Motor neuron (in vitro differentiated cells): ENCODE data around the gene KLRF2. TPM values are rescaled to one million over a fixed set of nuclear protein-coding genes. Genes with fewer than 3 reads are reported as not detected.
A peak's percentile ranks its signal among the peaks of the same experiment; 100 is the strongest.
"Not testable (repeated sequence)": the region's sequence is repeated elsewhere in the genome, so short reads cannot be mapped to it uniquely, and the experiment has no call there.

Experiments used
- ATAC-seq, 8 experiments: fragments of 200-7000 bp; cut with Tn5 transposase; replicated peaks in 6 of 8; 2 replicates each; pipeline ENCODE4 v1.8.0; 2021; ENCODE audit warnings: mild to moderate bottlenecking in 8 of 8, moderate library complexity in 8 of 8
- H3K27ac ChIP-seq, 2 donors: fragments of 250-450 bp; sonication (Bioruptor Pico); 2 replicates each; pipeline ENCODE4 v1.9.0; 2021; ENCODE audit warnings: antibody characterized with exemption in 2 of 2, mild to moderate bottlenecking in 2 of 2, moderate library complexity in 1 of 2
- H3K4me1 ChIP-seq, 2 donors: fragments of 250-450 bp; sonication (Bioruptor Pico); replicated peaks in 1 of 2; 2 replicates each; pipeline ENCODE4 v1.6.1; 2021; ENCODE audit warnings: antibody characterized with exemption in 2 of 2, mild to moderate bottlenecking in 2 of 2, moderate library complexity in 1 of 2
- H3K4me3 ChIP-seq, 5 donors: fragments of 250-450 bp; sonication (Bioruptor Pico); 2 replicates each; pipeline ENCODE4 v1.9.0; 2021; ENCODE audit warnings: antibody characterized with exemption in 5 of 5, mild to moderate bottlenecking in 5 of 5, moderate library complexity in 4 of 5
- WGBS, 10 experiments: fragments of 450-650 bp; shearing (Covaris generic); methylation state at CpG; one replicate each; pipeline ENCODE4 v1.0.0; 2022; 5-methylcytosine and 5-hydroxymethylcytosine counted together
- in situ Hi-C, 9 experiments: fragments of 400-800 bp; cut with MboI; loops; one replicate each; pipeline ENCODE4 v1.15.0; 2021; ENCODE audit warnings: low sequenced_read_pairs in 9 of 9, low pct_unique_long_range_greater_than_20kb in 2 of 9; ENCODE audit not compliant: unreplicated experiment in 9 of 9
- total RNA-seq, 8 experiments: library from RNA; unstranded; fragments of 300-600 nt; gene quantifications; 2 replicates each; pipeline versions ENCODE4 v1.2.3 to v1.2.4, GENCODE V29; 2022

KLRF2 gene
- total RNA-seq, 8 experiments from 2014 or later = not detected

DNA sequence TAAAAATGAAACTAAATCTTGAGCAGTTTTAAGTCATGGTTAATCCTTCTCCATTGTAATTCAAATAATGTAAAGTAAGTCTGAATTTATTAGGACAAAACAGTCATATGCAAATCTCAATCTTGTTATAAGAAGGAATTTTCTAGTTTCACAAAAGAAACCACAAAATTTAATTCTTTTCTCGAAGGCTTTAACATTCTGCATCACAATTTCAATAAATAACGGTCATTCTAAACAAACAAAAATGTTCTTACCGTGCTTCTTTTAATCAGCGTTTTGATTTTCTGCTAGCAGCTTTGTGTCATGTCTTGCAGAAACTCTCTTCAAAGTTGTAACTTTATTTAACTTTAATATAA is 12.4 kb upstream of the KLRF2 start:
- peaks cover 0 to 2% of the 10 kb centered on the region in 2 donors for H3K4me1 ChIP-seq
- H3K4me3 ChIP-seq = no peak overlapping the region
- no peak overlapping the region for H3K27ac ChIP-seq
- ATAC-seq = no peak
- WGBS, 10 experiments = 0 to 92% (median 71%) methylated on average over 3 to 4 of the region's 4 CpGs; no CpG with 5 or more reads in 1 of the 10 experiments
- in situ Hi-C loops = loop anchor here in 1 of 9 experiments (10.0 kb wide), 1 partner anchor 54 kb away; no protein-coding TSS in a partner anchor

GRCh38 chr12:9869307-9870161 is 11.8 kb upstream of the KLRF2 start, which contains the start of gene CLEC2B:
TSS of gene CLEC2B (minus strand) at chr12:9869354.
- in situ Hi-C loops = loop anchor here in 1 of 9 experiments (10.0 kb wide), 1 partner anchor 55 kb away; no protein-coding TSS in a partner anchor
- Histone ChIP-seq H3K4me1 (peaks cover 0 to 2% of the 10 kb centered on the region in 2 donors), H3K27ac (no peak within 1 kb of the TSS), H3K4me3 (no peak within 1 kb of the TSS)
- ATAC-seq = peak in 3 of 8 experiments; percentile 65 to 86 (median 84)
- 0 to 91% (median 71%) methylated on average over 4 to 10 of the region's 11 CpGs for WGBS, 10 experiments

DNA sequence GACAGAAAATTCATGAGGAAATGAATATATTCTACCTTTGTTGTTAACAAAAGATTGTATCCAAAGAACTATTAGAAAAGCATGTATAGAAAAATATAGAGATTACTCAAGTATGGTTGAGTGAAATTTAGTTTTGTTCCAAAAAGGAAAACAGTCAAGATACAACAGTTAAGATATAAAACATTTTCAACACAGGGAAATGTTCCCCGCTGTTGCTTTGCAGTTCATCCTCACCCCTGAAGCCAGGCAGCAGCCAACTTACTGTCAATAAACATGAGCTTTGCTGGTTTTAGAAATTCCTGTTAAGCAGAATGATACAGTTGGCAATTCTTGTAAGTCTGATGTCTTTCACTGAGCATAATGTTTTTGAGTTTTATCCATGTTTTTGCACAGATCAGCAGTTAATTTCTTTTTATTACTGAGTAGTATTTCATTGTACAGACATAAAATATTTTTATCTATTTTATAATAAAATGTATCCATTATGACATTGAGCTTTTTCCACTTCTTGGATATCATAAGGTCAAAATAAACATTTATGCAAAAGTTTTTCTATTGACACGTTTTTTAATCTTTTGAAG is 10.9 kb upstream of the KLRF2 start:
- peaks cover 0 to 2% of the 10 kb centered on the region in 2 donors for H3K4me1 ChIP-seq
- in situ Hi-C loops = no loop called here
- no peak overlapping the region for H3K4me3 ChIP-seq
- WGBS, 10 experiments = 23 to 100% (median 82%) methylated on average over 1 to 2 of the region's 2 CpGs
- ATAC-seq = peak in 1 of 8 experiments; percentile 25
- no peak overlapping the region for H3K27ac ChIP-seq

GRCh38 chr12:9872162-9872561 is 9.1 kb upstream of the KLRF2 start:
- in situ Hi-C loops = no loop called here
- Histone ChIP-seq H3K4me1 (peaks cover 0 to 2% of the 10 kb centered on the region in 2 donors), H3K4me3 (no peak overlapping the region), H3K27ac (no peak overlapping the region)
- WGBS, 10 experiments = 58 to 100% (median 86%) methylated on average over 1 to 3 of the region's 3 CpGs; no CpG with 5 or more reads in 1 of the 10 experiments
- ATAC-seq = no peak

DNA sequence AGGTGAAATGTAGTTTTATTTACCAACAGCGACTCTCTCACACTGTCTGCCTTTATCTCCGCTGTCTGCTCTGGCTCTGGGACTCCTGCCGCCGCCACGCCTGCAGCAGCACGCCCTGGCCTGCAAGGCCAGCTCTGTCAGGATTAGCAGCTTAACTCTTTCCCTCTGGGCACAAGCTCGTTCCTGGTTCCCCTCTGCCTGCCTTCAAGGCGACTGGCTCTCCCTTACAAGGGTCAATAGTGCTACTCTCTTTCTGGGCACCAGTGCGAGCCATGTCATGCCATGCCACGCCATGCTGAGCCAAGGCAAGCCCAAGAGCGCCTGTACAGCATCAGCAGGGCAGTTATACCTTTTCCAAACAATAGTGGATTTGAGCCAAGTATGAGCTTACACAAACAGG is 8.5 kb upstream of the KLRF2 start:
- 60 to 100% (median 91%) methylated on average over 1 to 10 of the region's 11 CpGs; no CpG with 5 or more reads in 2 of the 10 experiments for WGBS, 10 experiments
- Histone ChIP-seq H3K27ac (no peak overlapping the region), H3K4me1 (peaks cover 0 to 2% of the 10 kb centered on the region in 2 donors), H3K4me3 (no peak overlapping the region)
- in situ Hi-C loops = no loop called here
- no peak for ATAC-seq

- H3K27ac ChIP-seq, ATAC-seq, H3K4me1 ChIP-seq, in situ Hi-C loops, H3K4me3 ChIP-seq: not testable (repeated sequence)
- 100% methylated on average over 2 of the region's 26 CpGs; no CpG with 5 or more reads in 9 of the 10 experiments for WGBS, 10 experiments
These were observed 5.2 kb upstream of the KLRF2 start for GRCh38 chr12:9876120-9876519.

DNA sequence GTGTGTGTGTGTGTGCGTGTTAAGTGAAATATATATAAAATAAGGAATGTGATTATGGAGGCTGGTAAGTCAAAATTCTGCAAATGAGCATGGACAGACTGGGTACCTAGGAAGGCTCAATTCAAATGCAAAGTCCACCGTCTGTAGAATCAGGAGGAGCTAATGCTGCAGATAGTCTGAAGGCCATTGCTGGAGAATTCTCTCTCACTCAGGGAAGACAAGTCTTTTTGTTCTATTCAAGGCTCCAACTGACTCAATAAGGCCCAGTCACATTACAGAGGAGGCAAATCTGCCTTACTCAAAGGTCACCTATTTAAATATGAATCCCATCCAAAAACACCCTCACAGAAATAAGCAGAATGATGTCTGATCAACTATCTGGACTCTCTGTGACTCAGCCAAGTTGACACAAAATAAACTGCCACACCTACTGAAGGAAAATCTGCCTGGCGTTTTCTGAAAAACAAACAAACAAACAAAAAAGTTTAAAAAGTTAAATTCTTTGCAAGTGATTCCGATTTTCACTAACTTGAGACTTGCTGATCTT is 684 bp upstream of the KLRF2 start:
- Histone ChIP-seq H3K27ac (no peak overlapping the region), H3K4me1 (peaks cover 0 to 3% of the 10 kb centered on the region in 2 donors), H3K4me3 (no peak overlapping the region)
- WGBS, 10 experiments = 41 to 87% (median 67%) methylated on average over 3 to 4 of the region's 4 CpGs; no CpG with 5 or more reads in 2 of the 10 experiments
- in situ Hi-C loops = no loop called here
- peak in 3 of 8 experiments; percentile 9 to 61 (median 40) for ATAC-seq

- H3K27ac ChIP-seq = no peak overlapping the region
- in situ Hi-C loops = no loop called here
- peaks cover 0 to 3% of the 10 kb centered on the region in 2 donors for H3K4me1 ChIP-seq
- WGBS, 10 experiments = 88 to 100% (median 92%) methylated on average over 1 to 5 of the region's 5 CpGs
- ATAC-seq = no peak
- H3K4me3 ChIP-seq = no peak overlapping the region
These were observed 699 bp downstream of the KLRF2 start for GRCh38 chr12:9881988-9882387.

DNA sequence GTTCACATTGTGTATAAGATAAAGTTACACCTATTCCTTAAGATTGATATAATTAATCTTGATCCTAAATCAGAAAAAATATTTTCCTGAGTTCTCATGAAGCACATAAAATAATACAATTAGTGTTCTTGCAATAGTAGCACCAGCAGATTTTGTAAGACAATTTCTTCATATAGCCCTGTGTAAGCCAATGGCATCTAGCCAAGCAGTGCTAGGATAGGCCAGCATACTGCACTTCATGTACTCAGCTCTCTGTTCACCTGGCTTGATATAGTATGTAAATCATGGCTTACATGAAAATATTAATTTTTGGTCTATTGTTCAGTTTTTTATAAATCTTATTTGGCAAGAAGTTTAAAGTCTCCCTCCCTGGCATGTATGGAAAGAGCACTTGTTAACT is 1.9 kb downstream of the KLRF2 start:
- no peak overlapping the region for H3K27ac ChIP-seq
- H3K4me1 ChIP-seq = peaks cover 0 to 3% of the 10 kb centered on the region in 2 donors
- no peak for ATAC-seq
- in situ Hi-C loops = no loop called here
- no peak overlapping the region for H3K4me3 ChIP-seq

DNA sequence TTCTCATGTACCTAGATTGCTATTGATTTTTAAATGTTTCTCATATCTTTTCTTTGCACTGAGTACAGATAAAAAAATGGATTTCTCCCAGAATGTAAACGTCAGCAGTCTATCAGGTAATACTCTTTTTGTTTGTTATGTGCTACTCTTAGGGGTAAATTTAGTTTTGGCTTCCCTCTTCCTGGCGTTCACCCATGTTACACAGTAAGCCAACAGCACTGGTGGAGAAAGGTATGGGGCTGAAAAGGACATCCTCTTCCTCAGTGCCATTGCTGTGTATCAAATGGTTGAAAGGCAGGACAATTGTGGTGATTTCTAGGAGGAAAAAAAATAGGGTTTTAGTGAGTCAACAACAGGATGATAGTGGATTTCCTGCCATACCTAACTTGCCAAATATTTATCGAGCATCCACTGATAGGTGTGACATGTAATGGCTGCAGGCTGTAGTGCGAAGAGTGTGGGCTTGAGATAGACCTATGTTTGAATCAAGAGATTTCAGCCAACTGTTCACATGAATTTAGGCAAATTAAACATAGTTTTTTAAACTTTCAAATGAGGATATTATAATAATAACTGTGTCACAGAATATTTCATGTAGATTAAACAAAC is 7.5 kb downstream of the KLRF2 start:
- in situ Hi-C loops = no loop called here
- no peak overlapping the region for H3K4me3 ChIP-seq
- no peak for ATAC-seq
- WGBS, 10 experiments = 10 to 100% (median 63%) methylated on average over 1 to 4 of the region's 4 CpGs
- H3K4me1 ChIP-seq = no peaks in the 10 kb centered on the region
- H3K27ac ChIP-seq = no peak overlapping the region

DNA sequence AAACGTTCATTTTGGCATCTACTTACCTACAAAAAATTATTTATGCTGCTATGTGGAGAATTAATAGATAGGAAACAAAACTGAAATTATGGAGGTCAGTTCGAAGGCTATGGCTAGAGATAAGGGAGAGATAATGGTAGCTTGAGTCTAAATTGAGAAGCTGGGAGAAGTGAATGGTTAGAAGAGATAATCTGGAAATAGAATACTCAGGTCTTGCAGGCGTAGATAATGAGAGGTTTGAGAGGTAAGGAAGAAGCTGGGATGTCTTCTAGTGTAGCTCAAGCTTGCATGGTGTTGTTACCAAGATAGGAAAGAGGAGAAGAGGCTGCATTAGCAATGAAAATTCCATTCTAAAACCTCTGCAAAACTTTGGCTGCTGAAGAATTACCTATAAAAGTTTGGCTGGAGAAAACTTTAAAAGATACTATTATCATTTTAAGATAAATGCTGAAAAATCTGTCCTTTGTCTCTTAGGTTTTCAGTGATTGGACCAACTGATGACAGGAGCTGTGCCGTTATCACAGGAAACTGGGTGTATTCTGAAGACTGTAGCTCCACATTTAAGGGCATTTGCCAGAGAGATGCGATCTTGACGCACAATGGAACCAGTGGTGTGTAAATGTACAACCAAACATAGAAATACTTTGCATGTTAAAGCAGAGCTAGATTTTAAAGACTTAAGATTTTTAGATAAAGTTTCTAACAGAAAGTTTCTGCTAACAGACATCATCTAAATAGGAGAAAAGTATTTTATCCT is 14.1 kb downstream of the KLRF2 start:
- no peak overlapping the region for H3K4me3 ChIP-seq
- ATAC-seq = no peak
- H3K4me1 ChIP-seq = no peaks in the 10 kb centered on the region
- WGBS, 10 experiments = 46 to 97% (median 72%) methylated on average over 1 to 6 of the region's 6 CpGs
- no peak overlapping the region for H3K27ac ChIP-seq
- in situ Hi-C loops = no loop called here

GRCh38 chr12:9897535-9897934 is 16.2 kb downstream of the KLRF2 start:
- 17 to 87% (median 63%) methylated on average over 1 to 6 of the region's 6 CpGs; no CpG with 5 or more reads in 2 of the 10 experiments for WGBS, 10 experiments
- Histone ChIP-seq H3K4me1 (no peaks in the 10 kb centered on the region), H3K4me3 (no peak overlapping the region), H3K27ac (no peak overlapping the region)
- ATAC-seq = peak in 1 of 8 experiments; percentile 51
- in situ Hi-C loops = no loop called here
